Measurements from ENCODE around the gene TGFB2.

The TGFB2 gene

GRCh38 chr1:218433744-218434143 is 88.6 kb downstream of the TGFB2 start:
- peaks cover 0 to 20% of the 10 kb centered on the region in 2 donors for H3K36me3 ChIP-seq (ENCODE audit: control insufficient read depth in 1 of 2, insufficient read depth in 2 of 2, low read length in 2 of 2)
- H3K9me3 ChIP-seq (ENCODE audit: control insufficient read depth in 1 of 2, low read length in 2 of 2): no peaks in the 10 kb centered on the region
- no peaks in the 10 kb centered on the region for H3K27me3 ChIP-seq (ENCODE audit: low read depth, low read length)
- H3K4me3 ChIP-seq (ENCODE audit: low read depth in 1 of 2, low read length in 2 of 2): no peak overlapping the region
- peaks cover 0 to 6% of the 10 kb centered on the region in 2 donors for H3K4me1 ChIP-seq (ENCODE audit: control insufficient read depth in 1 of 2, insufficient read depth in 2 of 2, low read length in 2 of 2)
- H3K27ac ChIP-seq (ENCODE audit: low read length): no peak overlapping the region

- Histone ChIP-seq H3K4me3 (ENCODE audit: low read depth in 1 of 2, low read length in 2 of 2) (no peak overlapping the region), H3K36me3 (ENCODE audit: control insufficient read depth in 1 of 2, insufficient read depth in 2 of 2, low read length in 2 of 2) (peaks cover 0 to 20% of the 10 kb centered on the region in 2 donors), H3K4me1 (ENCODE audit: control insufficient read depth in 1 of 2, insufficient read depth in 2 of 2, low read length in 2 of 2) (peaks cover 0 to 1% of the 10 kb centered on the region in 2 donors), H3K9me3 (ENCODE audit: control insufficient read depth in 1 of 2, low read length in 2 of 2) (no peaks in the 10 kb centered on the region), H3K27me3 (ENCODE audit: low read depth, low read length) (no peaks in the 10 kb centered on the region), H3K27ac (ENCODE audit: low read length) (no peak overlapping the region)
Measured at GRCh38 chr1:218435528-218435927, 90.4 kb downstream of the TGFB2 start.

GRCh38 chr1:218436346-218436745 is 91.2 kb downstream of the TGFB2 start:
- no peaks in the 10 kb centered on the region for H3K27me3 ChIP-seq (ENCODE audit: low read depth, low read length)
- H3K4me3 ChIP-seq (ENCODE audit: low read depth in 1 of 2, low read length in 2 of 2): no peak overlapping the region
- H3K4me1 ChIP-seq (ENCODE audit: control insufficient read depth in 1 of 2, insufficient read depth in 2 of 2, low read length in 2 of 2): no peaks in the 10 kb centered on the region
- no peaks in the 10 kb centered on the region for H3K9me3 ChIP-seq (ENCODE audit: control insufficient read depth in 1 of 2, low read length in 2 of 2)
- peaks cover 0 to 20% of the 10 kb centered on the region in 2 donors for H3K36me3 ChIP-seq (ENCODE audit: control insufficient read depth in 1 of 2, insufficient read depth in 2 of 2, low read length in 2 of 2)
- H3K27ac ChIP-seq (ENCODE audit: low read length): no peak overlapping the region

GRCh38 chr1:218436997-218437396 is 91.9 kb downstream of the TGFB2 start:
- Histone ChIP-seq H3K27ac (ENCODE audit: low read length) (no peak overlapping the region), H3K27me3 (ENCODE audit: low read depth, low read length) (no peaks in the 10 kb centered on the region), H3K36me3 (ENCODE audit: control insufficient read depth in 1 of 2, insufficient read depth in 2 of 2, low read length in 2 of 2) (peaks cover 0 to 20% of the 10 kb centered on the region in 2 donors), H3K9me3 (ENCODE audit: control insufficient read depth in 1 of 2, low read length in 2 of 2) (no peaks in the 10 kb centered on the region), H3K4me3 (ENCODE audit: low read depth in 1 of 2, low read length in 2 of 2) (no peak overlapping the region), H3K4me1 (ENCODE audit: control insufficient read depth in 1 of 2, insufficient read depth in 2 of 2, low read length in 2 of 2) (no peaks in the 10 kb centered on the region)

GRCh38 chr1:218439541-218440295 is 94.6 kb downstream of the TGFB2 start:
- H3K27me3 ChIP-seq (ENCODE audit: low read depth, low read length): no peaks in the 10 kb centered on the region
- H3K9me3 ChIP-seq (ENCODE audit: control insufficient read depth in 1 of 2, low read length in 2 of 2): no peaks in the 10 kb centered on the region
- no peak overlapping the region for H3K27ac ChIP-seq (ENCODE audit: low read length)
- no peaks in the 10 kb centered on the region for H3K4me1 ChIP-seq (ENCODE audit: control insufficient read depth in 1 of 2, insufficient read depth in 2 of 2, low read length in 2 of 2)
- peaks cover 0 to 17% of the 10 kb centered on the region in 2 donors for H3K36me3 ChIP-seq (ENCODE audit: control insufficient read depth in 1 of 2, insufficient read depth in 2 of 2, low read length in 2 of 2)
- no peak overlapping the region for H3K4me3 ChIP-seq (ENCODE audit: low read depth in 1 of 2, low read length in 2 of 2)

GRCh38 chr1:218443255-218443654 is 98.1 kb downstream of the TGFB2 start:
- H3K27me3 ChIP-seq (ENCODE audit: low read depth, low read length): no peaks in the 10 kb centered on the region
- no peaks in the 10 kb centered on the region for H3K36me3 ChIP-seq (ENCODE audit: control insufficient read depth in 1 of 2, insufficient read depth in 2 of 2, low read length in 2 of 2)
- no peaks in the 10 kb centered on the region for H3K4me1 ChIP-seq (ENCODE audit: control insufficient read depth in 1 of 2, insufficient read depth in 2 of 2, low read length in 2 of 2)
- H3K4me3 ChIP-seq (ENCODE audit: low read depth in 1 of 2, low read length in 2 of 2): no peak overlapping the region
- no peaks in the 10 kb centered on the region for H3K9me3 ChIP-seq (ENCODE audit: control insufficient read depth in 1 of 2, low read length in 2 of 2)
- no peak overlapping the region for H3K27ac ChIP-seq (ENCODE audit: low read length)

- Histone ChIP-seq H3K36me3 (ENCODE audit: control insufficient read depth in 1 of 2, insufficient read depth in 2 of 2, low read length in 2 of 2) (no peaks in the 10 kb centered on the region), H3K27ac (ENCODE audit: low read length) (no peak overlapping the region), H3K27me3 (ENCODE audit: low read depth, low read length) (no peaks in the 10 kb centered on the region), H3K4me3 (ENCODE audit: low read depth in 1 of 2, low read length in 2 of 2) (no peak overlapping the region), H3K4me1 (ENCODE audit: control insufficient read depth in 1 of 2, insufficient read depth in 2 of 2, low read length in 2 of 2) (no peaks in the 10 kb centered on the region), H3K9me3 (ENCODE audit: control insufficient read depth in 1 of 2, low read length in 2 of 2) (no peaks in the 10 kb centered on the region)
Measured at GRCh38 chr1:218444173-218444572, 99.0 kb downstream of the TGFB2 start.

- Histone ChIP-seq H3K4me3 (ENCODE audit: low read depth in 1 of 2, low read length in 2 of 2) (no peak overlapping the region), H3K27ac (ENCODE audit: low read length) (no peak overlapping the region), H3K27me3 (ENCODE audit: low read depth, low read length) (no peaks in the 10 kb centered on the region), H3K4me1 (ENCODE audit: control insufficient read depth in 1 of 2, insufficient read depth in 2 of 2, low read length in 2 of 2) (no peaks in the 10 kb centered on the region), H3K9me3 (ENCODE audit: control insufficient read depth in 1 of 2, low read length in 2 of 2) (no peaks in the 10 kb centered on the region), H3K36me3 (ENCODE audit: control insufficient read depth in 1 of 2, insufficient read depth in 2 of 2, low read length in 2 of 2) (no peaks in the 10 kb centered on the region)
Measured at GRCh38 chr1:218444588-218444987, 99.5 kb downstream of the TGFB2 start.

- no peak overlapping the region for H3K4me3 ChIP-seq (ENCODE audit: low read depth in 1 of 2, low read length in 2 of 2)
- no peak overlapping the region for H3K27ac ChIP-seq (ENCODE audit: low read length)
- H3K27me3 ChIP-seq (ENCODE audit: low read depth, low read length): no peaks in the 10 kb centered on the region
- H3K36me3 ChIP-seq (ENCODE audit: control insufficient read depth in 1 of 2, insufficient read depth in 2 of 2, low read length in 2 of 2): no peaks in the 10 kb centered on the region
- no peaks in the 10 kb centered on the region for H3K9me3 ChIP-seq (ENCODE audit: control insufficient read depth in 1 of 2, low read length in 2 of 2)
- no peaks in the 10 kb centered on the region for H3K4me1 ChIP-seq (ENCODE audit: control insufficient read depth in 1 of 2, insufficient read depth in 2 of 2, low read length in 2 of 2)
Measured at GRCh38 chr1:218447010-218447689, 102.0 kb downstream of the TGFB2 start.

- Histone ChIP-seq H3K4me1 (ENCODE audit: control insufficient read depth in 1 of 2, insufficient read depth in 2 of 2, low read length in 2 of 2) (no peaks in the 10 kb centered on the region), H3K27me3 (ENCODE audit: low read depth, low read length) (no peaks in the 10 kb centered on the region), H3K36me3 (ENCODE audit: control insufficient read depth in 1 of 2, insufficient read depth in 2 of 2, low read length in 2 of 2) (no peaks in the 10 kb centered on the region), H3K4me3 (ENCODE audit: low read depth in 1 of 2, low read length in 2 of 2) (no peak overlapping the region), H3K27ac (ENCODE audit: low read length) (no peak overlapping the region), H3K9me3 (ENCODE audit: control insufficient read depth in 1 of 2, low read length in 2 of 2) (no peaks in the 10 kb centered on the region)
Measured at GRCh38 chr1:218451415-218451814, 106.3 kb downstream of the TGFB2 start.

- no peaks in the 10 kb centered on the region for H3K9me3 ChIP-seq (ENCODE audit: control insufficient read depth in 1 of 2, low read length in 2 of 2)
- peaks cover 0 to 5% of the 10 kb centered on the region in 2 donors for H3K4me1 ChIP-seq (ENCODE audit: control insufficient read depth in 1 of 2, insufficient read depth in 2 of 2, low read length in 2 of 2)
- no peak overlapping the region for H3K27ac ChIP-seq (ENCODE audit: low read length)
- H3K4me3 ChIP-seq (ENCODE audit: low read depth in 1 of 2, low read length in 2 of 2): no peak overlapping the region
- H3K27me3 ChIP-seq (ENCODE audit: low read depth, low read length): no peaks in the 10 kb centered on the region
- H3K36me3 ChIP-seq (ENCODE audit: control insufficient read depth in 1 of 2, insufficient read depth in 2 of 2, low read length in 2 of 2): no peaks in the 10 kb centered on the region
Measured at GRCh38 chr1:218454700-218455282, 109.7 kb downstream of the TGFB2 start.

All from muscle layer of duodenum (tissue), 2 donors.